ENCODE data around the gene DENND4C.

DENND4C gene

GRCh38 chr9:19320495-19320894 is 90.0 kb downstream of the DENND4C start:
- TF ChIP-seq, protein P1, sequence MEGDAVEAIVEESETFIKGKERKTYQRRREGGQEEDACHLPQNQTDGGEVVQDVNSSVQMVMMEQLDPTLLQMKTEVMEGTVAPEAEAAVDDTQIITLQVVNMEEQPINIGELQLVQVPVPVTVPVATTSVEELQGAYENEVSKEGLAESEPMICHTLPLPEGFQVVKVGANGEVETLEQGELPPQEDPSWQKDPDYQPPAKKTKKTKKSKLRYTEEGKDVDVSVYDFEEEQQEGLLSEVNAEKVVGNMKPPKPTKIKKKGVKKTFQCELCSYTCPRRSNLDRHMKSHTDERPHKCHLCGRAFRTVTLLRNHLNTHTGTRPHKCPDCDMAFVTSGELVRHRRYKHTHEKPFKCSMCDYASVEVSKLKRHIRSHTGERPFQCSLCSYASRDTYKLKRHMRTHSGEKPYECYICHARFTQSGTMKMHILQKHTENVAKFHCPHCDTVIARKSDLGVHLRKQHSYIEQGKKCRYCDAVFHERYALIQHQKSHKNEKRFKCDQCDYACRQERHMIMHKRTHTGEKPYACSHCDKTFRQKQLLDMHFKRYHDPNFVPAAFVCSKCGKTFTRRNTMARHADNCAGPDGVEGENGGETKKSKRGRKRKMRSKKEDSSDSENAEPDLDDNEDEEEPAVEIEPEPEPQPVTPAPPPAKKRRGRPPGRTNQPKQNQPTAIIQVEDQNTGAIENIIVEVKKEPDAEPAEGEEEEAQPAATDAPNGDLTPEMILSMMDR (IDR thresholded peaks at IDR 0.05; ENCODE audit: borderline replicate concordance, insufficient read depth, low read depth, low read length) = no peak
- no peak overlapping the region for H3K4me3 ChIP-seq (ENCODE audit: low read depth, low read length)

- TF ChIP-seq, protein P1 (IDR thresholded peaks at IDR 0.05; ENCODE audit: borderline replicate concordance, insufficient read depth, low read depth, low read length) = no peak
- no peak overlapping the region for H3K4me3 ChIP-seq (ENCODE audit: low read depth, low read length)
Observed at GRCh38 chr9:19331877-19332276, 101.4 kb downstream of the DENND4C start.

DNA sequence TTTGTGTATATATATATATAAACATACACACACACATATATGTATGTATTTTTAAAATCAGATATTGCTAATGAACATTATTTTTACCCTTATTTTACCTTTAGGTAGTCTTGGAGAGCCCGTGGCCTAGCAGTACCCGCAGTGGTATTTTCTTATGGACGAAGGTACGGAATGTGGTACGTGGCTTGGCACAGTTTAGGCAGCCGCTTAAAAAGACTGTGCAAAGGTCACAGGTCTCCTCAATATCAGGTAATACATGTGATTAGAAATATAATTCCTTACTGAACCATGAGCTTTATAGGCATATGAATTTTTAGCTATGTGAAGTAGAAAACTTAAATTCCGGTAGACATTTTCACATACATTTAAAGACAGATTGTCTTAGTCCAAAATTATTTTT is 105.7 kb downstream of the DENND4C start:
- TF ChIP-seq, protein P1 (IDR thresholded peaks at IDR 0.05; ENCODE audit: borderline replicate concordance, insufficient read depth, low read depth, low read length) = no peak
- H3K4me3 ChIP-seq (ENCODE audit: low read depth, low read length) = no peak overlapping the region

DNA sequence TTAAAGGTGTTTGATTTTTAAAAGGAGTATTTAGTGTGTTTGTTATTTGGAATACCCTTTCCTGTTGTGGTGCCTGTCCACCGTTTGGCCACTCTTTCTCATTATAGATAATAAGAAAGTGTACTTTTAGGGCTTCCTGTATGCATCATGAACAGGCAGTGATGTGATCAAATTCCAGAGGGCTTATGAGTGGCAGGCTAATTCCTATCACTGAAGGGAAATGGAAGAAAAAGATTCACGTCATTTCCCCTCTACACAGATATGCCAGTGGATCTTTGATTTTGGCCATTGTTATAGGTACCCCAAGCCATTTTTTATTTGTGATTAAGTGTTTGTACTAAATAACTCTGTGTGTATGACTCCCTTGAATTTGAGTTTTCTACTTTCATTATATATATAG is 112.5 kb downstream of the DENND4C start:
- H3K4me3 ChIP-seq (ENCODE audit: low read depth, low read length) = no peak overlapping the region
- TF ChIP-seq, protein P1 (IDR thresholded peaks at IDR 0.05; ENCODE audit: borderline replicate concordance, insufficient read depth, low read depth, low read length) = no peak

DNA sequence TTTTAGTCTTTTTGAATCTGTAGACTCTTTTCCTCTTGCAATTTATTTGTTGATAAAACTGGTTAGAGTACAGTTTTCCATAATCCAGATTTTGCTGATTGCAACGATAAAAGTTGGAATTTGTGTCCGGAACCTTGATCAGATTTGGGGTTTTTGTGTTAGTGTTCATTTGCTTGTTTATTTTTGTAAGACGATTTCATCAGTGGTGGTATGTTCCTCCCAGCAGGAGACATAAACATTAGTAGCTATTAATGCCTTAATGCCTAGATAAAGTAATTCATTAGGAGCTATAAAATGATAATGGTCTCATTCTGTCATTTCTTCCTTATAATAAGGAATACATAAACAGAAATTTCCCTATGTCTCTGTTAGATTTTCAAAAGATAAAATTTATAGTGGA is 128.2 kb downstream of the DENND4C start:
- TF ChIP-seq, protein P1 (IDR thresholded peaks at IDR 0.05; ENCODE audit: borderline replicate concordance, insufficient read depth, low read depth, low read length) = no peak
- H3K4me3 ChIP-seq (ENCODE audit: low read depth, low read length) = no peak overlapping the region

- H3K4me3 ChIP-seq (ENCODE audit: low read depth, low read length) = no peak overlapping the region
Observed at GRCh38 chr9:19369107-19369506, 138.6 kb downstream of the DENND4C start.

DNA sequence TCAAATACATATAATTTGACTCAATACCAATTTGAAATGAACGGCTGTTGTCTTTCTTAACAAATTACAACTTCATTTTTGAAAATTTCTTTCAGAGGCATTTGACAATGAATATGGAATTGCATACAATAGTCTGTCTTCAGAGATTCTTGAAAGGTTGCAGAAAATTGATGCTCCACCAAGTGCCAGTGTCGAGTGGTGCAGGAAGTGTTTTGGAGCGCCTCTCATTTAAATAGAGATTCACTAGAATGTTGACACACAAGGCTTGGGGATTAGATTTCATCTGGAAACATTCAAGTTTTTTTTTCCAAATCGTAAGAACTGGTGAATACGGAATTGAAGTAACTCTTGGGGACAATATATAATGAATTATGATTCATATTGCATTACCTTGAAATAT is 141.4 kb downstream of the DENND4C start:
- H3K4me3 ChIP-seq (ENCODE audit: low read depth, low read length) = no peak overlapping the region
- TF ChIP-seq, protein P1 (IDR thresholded peaks at IDR 0.05; ENCODE audit: borderline replicate concordance, insufficient read depth, low read depth, low read length) = no peak

More at GRCh38 chr9:19369107-19369506, 138.6 kb downstream of the DENND4C start:
- TF ChIP-seq, protein P1 (IDR thresholded peaks at IDR 0.05; ENCODE audit: borderline replicate concordance, insufficient read depth, low read depth, low read length) = no peak

Measured in GM12875 (cell line).